Testis (tissue), 2 donors: ENCODE measurements around the gene ZNF775.

Source experiments
- POLR2A ChIP-seq: fragments of 450-650 bp; IDR thresholded peaks from one replicate; pipeline ENCODE4 v1.6.1; 2017; ENCODE audit warnings: antibody characterized with exemption, mild to moderate bottlenecking, moderate library complexity
- TF ChIP-seq, protein P1 (sequence below), 3 experiments: fragments of 450-650 bp in 2 of 3; fragments of 200-600 bp in 1 of 3; sonication (generic) in 1 of 3; IDR thresholded peaks; one replicate each; pipeline ENCODE4 v1.5.1; 2016 to 2019; ENCODE audit warnings: antibody characterized with exemption in 3 of 3, mild to moderate bottlenecking in 2 of 3, moderate library complexity in 1 of 3

DNA sequence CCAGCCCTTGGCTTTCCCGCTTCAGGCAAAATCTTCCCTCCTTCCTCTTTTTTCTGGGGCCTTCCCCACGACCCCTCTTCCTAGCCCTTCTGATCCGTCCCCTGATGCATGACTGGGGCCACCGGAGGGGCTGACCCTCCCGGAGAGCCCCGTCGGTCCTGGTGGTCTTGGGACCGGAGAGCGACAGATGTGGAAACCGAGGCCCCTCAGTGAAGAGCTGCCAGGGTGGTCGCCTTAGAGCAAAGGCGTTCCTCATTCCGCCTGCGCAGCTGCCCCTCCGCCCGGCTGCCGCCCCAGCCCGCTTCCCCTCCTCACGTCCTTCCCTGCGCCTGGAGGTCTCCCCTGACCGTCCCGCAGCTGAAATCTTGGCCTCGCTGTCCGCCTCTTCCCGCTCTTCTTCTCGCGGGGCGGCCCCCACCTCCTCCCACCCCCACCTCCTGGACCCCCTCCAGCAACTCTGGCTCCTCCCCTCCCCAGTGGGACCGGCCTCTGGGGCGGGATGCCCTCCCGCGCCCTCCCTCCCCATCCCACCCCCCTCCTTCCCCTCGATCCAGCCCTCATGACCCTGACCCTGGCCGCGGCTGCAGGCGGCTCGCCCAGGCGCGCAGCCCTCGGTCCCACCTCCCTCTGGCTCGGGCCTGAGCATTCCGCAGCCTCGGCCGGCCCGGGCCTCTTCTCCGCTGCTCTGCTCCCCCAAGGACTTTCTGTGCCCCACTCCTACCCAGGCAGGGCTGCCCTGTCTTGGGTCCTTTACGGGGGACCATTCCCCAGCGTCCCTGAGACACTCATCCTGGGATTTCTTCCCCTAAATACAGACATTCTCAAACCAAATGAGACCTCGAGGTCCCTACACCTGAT lies 37.6 kb upstream of the ZNF775 start, which contains the start of gene RARRES2:
- TF ChIP-seq, protein P1, sequence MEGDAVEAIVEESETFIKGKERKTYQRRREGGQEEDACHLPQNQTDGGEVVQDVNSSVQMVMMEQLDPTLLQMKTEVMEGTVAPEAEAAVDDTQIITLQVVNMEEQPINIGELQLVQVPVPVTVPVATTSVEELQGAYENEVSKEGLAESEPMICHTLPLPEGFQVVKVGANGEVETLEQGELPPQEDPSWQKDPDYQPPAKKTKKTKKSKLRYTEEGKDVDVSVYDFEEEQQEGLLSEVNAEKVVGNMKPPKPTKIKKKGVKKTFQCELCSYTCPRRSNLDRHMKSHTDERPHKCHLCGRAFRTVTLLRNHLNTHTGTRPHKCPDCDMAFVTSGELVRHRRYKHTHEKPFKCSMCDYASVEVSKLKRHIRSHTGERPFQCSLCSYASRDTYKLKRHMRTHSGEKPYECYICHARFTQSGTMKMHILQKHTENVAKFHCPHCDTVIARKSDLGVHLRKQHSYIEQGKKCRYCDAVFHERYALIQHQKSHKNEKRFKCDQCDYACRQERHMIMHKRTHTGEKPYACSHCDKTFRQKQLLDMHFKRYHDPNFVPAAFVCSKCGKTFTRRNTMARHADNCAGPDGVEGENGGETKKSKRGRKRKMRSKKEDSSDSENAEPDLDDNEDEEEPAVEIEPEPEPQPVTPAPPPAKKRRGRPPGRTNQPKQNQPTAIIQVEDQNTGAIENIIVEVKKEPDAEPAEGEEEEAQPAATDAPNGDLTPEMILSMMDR (IDR thresholded peaks at IDR 0.05): no peak
- TF ChIP-seq POLR2A: no peak
